Vagina (tissue), 2 donors: ENCODE results near the gene CDK14. TPM values are rescaled to one million over a fixed set of nuclear protein-coding genes. Genes with fewer than 3 reads are reported as not detected.

Source experiments
- DNase-seq, 2 donors: peaks; one replicate each; pipeline ENCODE4 v3.0.0-alpha.2; 2017; ENCODE audit errors: extremely low spot score in 2 of 2
- H3K27ac ChIP-seq: fragments of 200-600 bp; sonication (generic); one replicate; pipeline ENCODE4 v1.5.1; 2019
- H3K27me3 ChIP-seq: fragments of 200-600 bp; sonication (generic); one replicate; pipeline ENCODE4 v1.5.1; 2019
- H3K36me3 ChIP-seq, 2 donors: fragments of 200-600 bp; sonication (generic); one replicate each; pipeline ENCODE4 v1.5.1; 2017 to 2019
- H3K4me1 ChIP-seq: fragments of 200-600 bp; sonication (generic); one replicate; pipeline ENCODE4 v1.5.1; 2019
- H3K4me3 ChIP-seq, 2 donors: fragments of 200-600 bp; sonication (generic); 1 replicate in 1 of 2; 2 replicates in 1 of 2; pipeline ENCODE4 v1.5.1; 2016 to 2019
- H3K9me3 ChIP-seq: fragments of 200-600 bp; sonication (generic); one replicate; pipeline ENCODE4 v1.5.1; 2019
- CTCF ChIP-seq, 3 experiments: fragments of 450-650 bp in 2 of 3; fragments of 200-600 bp in 1 of 3; sonication (generic) in 1 of 3; IDR thresholded peaks; one replicate each; pipeline ENCODE4 v1.5.1; 2017 to 2019; ENCODE audit warnings: antibody characterized with exemption in 3 of 3, mild to moderate bottlenecking in 2 of 3, moderate library complexity in 2 of 3
- POLR2A ChIP-seq, 2 donors: fragments of 450-650 bp; IDR thresholded peaks; one replicate each; pipeline ENCODE4 v1.6.1; 2017; ENCODE audit warnings: antibody characterized with exemption in 2 of 2, mild to moderate bottlenecking in 2 of 2, moderate library complexity in 2 of 2
- POLR2AphosphoS5 ChIP-seq, 2 donors: sonication (generic); formaldehyde crosslinking; IDR thresholded peaks; one replicate each; pipeline ENCODE4 v1.9.0; 2017; ENCODE audit warnings: antibody characterized with exemption in 2 of 2, mild to moderate bottlenecking in 2 of 2, low read depth in 1 of 2; ENCODE audit not compliant: insufficient read depth in 1 of 2
- intact Hi-C: fragments of 100-400 bp; cut with DNase I; formaldehyde crosslinking; loops from one replicate; pipeline ENCODE4 v1.15.1; 2023
- total RNA-seq: library from RNA; depleted of rRNA; stranded (reverse); fragments of >200 nt; gene quantifications from one replicate; pipeline ENCODE4 v1.2.3, GENCODE V29; 2016

CDK14 gene
- total RNA-seq, 1 donor from 2014 or later = 21.6 TPM

GRCh38 chr7:90642978-90643377 is 46.9 kb downstream of the CDK14 start:
- H3K4me3 ChIP-seq = no peak overlapping the region
- no peaks in the 10 kb centered on the region for H3K27me3 ChIP-seq
- DNase-seq = no peak
- no peaks in the 10 kb centered on the region for H3K36me3 ChIP-seq
- no peaks in the 10 kb centered on the region for H3K4me1 ChIP-seq
- no peaks in the 10 kb centered on the region for H3K9me3 ChIP-seq
- no peak overlapping the region for H3K27ac ChIP-seq
- TF ChIP-seq POLR2A (IDR thresholded peaks at IDR 0.05) (no peak), CTCF (IDR thresholded peaks at IDR 0.05) (no peak), POLR2AphosphoS5 (IDR thresholded peaks at IDR 0.05; ENCODE audit: insufficient read depth in 1 of 2, low read depth in 1 of 2) (no peak)
- intact Hi-C loops = no loop called here

DNA sequence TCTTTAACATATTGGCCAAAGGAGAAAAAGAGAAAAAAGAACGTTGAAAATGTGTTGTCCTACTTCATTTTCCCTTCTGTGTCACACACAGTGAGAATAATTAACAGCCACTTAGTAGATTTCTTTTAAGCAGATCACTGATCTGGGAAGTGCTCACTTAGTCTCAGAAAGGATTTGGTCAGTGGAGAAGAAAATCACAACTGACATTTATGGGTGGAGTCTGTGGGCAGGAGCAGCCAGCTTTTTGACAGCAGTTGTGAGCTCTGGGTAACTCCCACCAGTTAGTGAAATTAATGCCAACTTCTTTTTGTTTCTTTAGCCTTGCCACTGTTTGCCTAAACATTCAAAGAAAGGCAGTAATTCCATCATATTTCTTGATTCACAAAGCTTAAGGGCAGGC is 49.7 kb downstream of the CDK14 start:
- Histone ChIP-seq H3K27me3 (no peaks in the 10 kb centered on the region), H3K9me3 (no peaks in the 10 kb centered on the region), H3K4me3 (no peak overlapping the region), H3K27ac (no peak overlapping the region), H3K4me1 (no peaks in the 10 kb centered on the region), H3K36me3 (no peaks in the 10 kb centered on the region)
- intact Hi-C loops = no loop called here
- no peak for DNase-seq
- TF ChIP-seq POLR2A (IDR thresholded peaks at IDR 0.05) (no peak), CTCF (IDR thresholded peaks at IDR 0.05) (no peak), POLR2AphosphoS5 (IDR thresholded peaks at IDR 0.05; ENCODE audit: insufficient read depth in 1 of 2, low read depth in 1 of 2) (no peak)

DNA sequence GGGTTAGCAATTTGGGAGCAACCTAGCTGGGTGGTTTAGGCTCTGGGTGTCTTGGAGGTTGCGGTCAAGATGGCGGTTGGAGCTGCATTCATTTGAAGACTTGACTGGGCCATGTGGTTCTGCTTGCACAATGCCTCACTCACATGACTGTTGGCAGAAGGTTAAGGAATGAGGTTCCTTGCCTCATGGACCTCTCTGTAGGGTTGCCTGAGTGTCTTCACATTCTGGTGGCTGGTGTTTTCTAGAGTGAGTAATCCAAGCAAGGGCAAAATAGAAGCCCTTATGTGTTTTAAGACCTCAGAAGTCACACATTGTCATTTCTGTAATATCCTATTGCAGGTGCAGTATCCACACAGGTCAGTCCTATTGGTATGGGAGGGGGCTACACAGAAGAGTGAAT is 52.0 kb downstream of the CDK14 start:
- H3K27me3 ChIP-seq = no peaks in the 10 kb centered on the region
- H3K27ac ChIP-seq = no peak overlapping the region
- DNase-seq = no peak
- no peak for TF ChIP-seq CTCF (IDR thresholded peaks at IDR 0.05)
- H3K4me3 ChIP-seq = no peak overlapping the region
- H3K4me1 ChIP-seq = no peaks in the 10 kb centered on the region
- no peaks in the 10 kb centered on the region for H3K9me3 ChIP-seq
- H3K36me3 ChIP-seq = no peaks in the 10 kb centered on the region
- intact Hi-C loops = no loop called here

- no peaks in the 10 kb centered on the region for H3K27me3 ChIP-seq
- intact Hi-C loops = no loop called here
- no peaks in the 10 kb centered on the region for H3K4me1 ChIP-seq
Observed at GRCh38 chr7:90648834-90649233, 52.7 kb downstream of the CDK14 start.

More at GRCh38 chr7:90648834-90649233, 52.7 kb downstream of the CDK14 start:
- DNase-seq = no peak
- H3K27ac ChIP-seq = no peak overlapping the region
- TF ChIP-seq POLR2AphosphoS5 (IDR thresholded peaks at IDR 0.05; ENCODE audit: insufficient read depth in 1 of 2, low read depth in 1 of 2) = no peak
- TF ChIP-seq CTCF (IDR thresholded peaks at IDR 0.05) = no peak
- no peak for TF ChIP-seq POLR2A (IDR thresholded peaks at IDR 0.05)
- H3K4me3 ChIP-seq = no peak overlapping the region
- no peaks in the 10 kb centered on the region for H3K36me3 ChIP-seq
- H3K9me3 ChIP-seq = no peaks in the 10 kb centered on the region
